GM23248 (cell line): Measurements from ENCODE around the gene BCL6B. TPM values are rescaled to one million over a fixed set of nuclear protein-coding genes. Genes with fewer than 3 reads are reported as not detected.

Experiments used
- DNase-seq: peaks from one replicate; pipeline ENCODE4 v3.0.0-alpha.2; 2015
- H2AFZ ChIP-seq: fragments of 200-600 bp; sonication (generic); 2 replicates; pipeline ENCODE4 v1.6.1; 2016; ENCODE audit warnings: antibody characterized with exemption
- H3F3A ChIP-seq: fragments of 200-600 bp; sonication (generic); 2 replicates; pipeline ENCODE4 v1.6.1; 2016; ENCODE audit warnings: mild to moderate bottlenecking, antibody characterized with exemption, mixed run types; ENCODE audit not compliant: insufficient read depth
- H3K27ac ChIP-seq: fragments of 200-600 bp; sonication (generic); 2 replicates; pipeline ENCODE4 v1.5.1; 2016; ENCODE audit warnings: mild to moderate bottlenecking
- H3K27me3 ChIP-seq: fragments of 200-600 bp; sonication (generic); replicated peaks from 2 replicates; pipeline ENCODE4 v1.6.1; 2016; ENCODE audit warnings: mild to moderate bottlenecking; ENCODE audit not compliant: insufficient read depth
- H3K36me3 ChIP-seq: fragments of 200-600 bp; sonication (generic); 2 replicates; pipeline ENCODE4 v1.6.1; 2016; ENCODE audit warnings: low read depth, mild to moderate bottlenecking
- H3K4me1 ChIP-seq: fragments of 200-600 bp; sonication (generic); 2 replicates; pipeline ENCODE4 v1.6.1; 2016; ENCODE audit warnings: mild to moderate bottlenecking; ENCODE audit not compliant: insufficient read depth
- H3K4me2 ChIP-seq: fragments of 200-600 bp; sonication (generic); one replicate; pipeline ENCODE4 v1.6.1; 2016; ENCODE audit warnings: mild to moderate bottlenecking; ENCODE audit not compliant: unreplicated experiment
- H3K4me3 ChIP-seq: fragments of 200-600 bp; sonication (generic); 2 replicates; pipeline ENCODE4 v1.5.1; 2016; ENCODE audit warnings: mild to moderate bottlenecking
- H3K79me2 ChIP-seq: fragments of 200-600 bp; sonication (generic); 2 replicates; pipeline ENCODE4 v1.6.1; 2016; ENCODE audit warnings: mild to moderate bottlenecking; ENCODE audit not compliant: insufficient read depth
- H3K9ac ChIP-seq: fragments of 200-600 bp; sonication (generic); 2 replicates; pipeline ENCODE4 v1.6.1; 2016; ENCODE audit warnings: mild to moderate bottlenecking
- H3K9me2 ChIP-seq: fragments of 200-600 bp; sonication (generic); 2 replicates; pipeline ENCODE4 v1.6.1; 2016; ENCODE audit warnings: mixed run types, mild to moderate bottlenecking, moderate library complexity; ENCODE audit not compliant: insufficient read depth
- H3K9me3 ChIP-seq: fragments of 200-600 bp; sonication (generic); one replicate; pipeline ENCODE4 v1.6.1; 2017; ENCODE audit warnings: low read depth
- H4K20me1 ChIP-seq: fragments of 200-600 bp; sonication (generic); 2 replicates; pipeline ENCODE4 v1.6.0; 2016; ENCODE audit not compliant: insufficient read depth
- EZH2 ChIP-seq: fragments of 200-600 bp; sonication (generic); IDR thresholded peaks from 2 replicates; pipeline ENCODE4 v1.6.1; 2018; ENCODE audit warnings: antibody characterized with exemption, mild to moderate bottlenecking; ENCODE audit not compliant: insufficient read depth, poor library complexity, severe bottlenecking
- EZH2phosphoT487 ChIP-seq: fragments of 200-600 bp; sonication (generic); IDR thresholded peaks from 2 replicates; pipeline ENCODE4 v1.6.1; 2018; ENCODE audit warnings: antibody characterized with exemption, moderate library complexity, mild to moderate bottlenecking, low read depth; ENCODE audit not compliant: insufficient read depth
- WGBS, 2 experiments: methylation state at CpG; one replicate each; pipeline ENCODE4 v1.1.6; 2015 to 2017; ENCODE audit warnings: low lambda C conversion rate in 2 of 2, low coverage in 1 of 2; ENCODE audit errors: missing lambda C conversion rate in 2 of 2; 5-methylcytosine and 5-hydroxymethylcytosine counted together
- in situ Hi-C: fragments of 300-500 bp; cut with MboI; formaldehyde crosslinking; loops from 2 replicates; pipeline ENCODE4 v1.15.0; 2020
- polyA plus RNA-seq: library from polyadenylated mRNA; unstranded; fragments of >200 nt; fragmentation: Nextera tagmentation; extraction: Ambion mirVana; gene quantifications from 2 replicates; pipeline ENCODE4 v1.2.1, GENCODE V29; 2016
- total RNA-seq: library from RNA; depleted of rRNA; stranded (reverse); fragments of >200 nt; shearing (Covaris generic); gene quantifications from 2 replicates; pipeline ENCODE4 v1.2.3, GENCODE V29; 2014

The BCL6B gene
- total and polyA plus RNA-seq, 2 experiments from 2014 or later = not detected

DNA sequence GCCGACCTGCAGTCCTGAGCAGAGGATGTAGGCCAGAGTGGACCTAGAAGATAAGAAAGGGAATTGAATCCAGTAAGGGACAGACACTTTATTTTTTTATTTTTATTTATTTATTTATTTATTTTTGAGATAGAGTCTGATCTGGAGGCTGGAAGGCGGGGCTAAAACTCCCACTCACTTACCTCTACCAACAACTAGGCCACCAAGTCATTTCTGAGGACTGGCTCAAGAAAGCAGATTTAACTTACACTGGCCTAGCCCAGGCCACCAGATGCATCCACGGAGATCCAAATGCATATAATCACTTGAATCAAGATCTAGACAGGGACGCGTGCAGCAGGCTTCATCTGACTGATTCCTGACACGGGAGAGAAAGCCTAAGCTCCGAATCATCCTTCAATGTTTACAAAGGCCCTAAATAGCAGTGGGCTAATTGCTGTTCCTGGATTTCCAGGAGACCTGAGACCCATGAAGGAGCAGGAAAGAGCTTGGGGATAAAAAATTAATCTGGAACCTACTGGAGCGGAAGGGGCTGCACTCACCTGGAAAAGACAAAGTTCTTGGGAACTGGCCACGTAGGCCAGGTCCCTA, 28.1 kb upstream of the BCL6B start:
- TF ChIP-seq EZH2 (no peak), EZH2phosphoT487 (no peak)
- Histone ChIP-seq H3K27me3 (no peaks in the 10 kb centered on the region), H3K4me3 (no peak overlapping the region), H2AFZ (no peak overlapping the region), H3K9me3 (no peaks in the 10 kb centered on the region), H3K27ac (no peak overlapping the region), H3K79me2 (no peaks in the 10 kb centered on the region), H3K36me3 (no peaks in the 10 kb centered on the region; the same call in 1 of the 2 replicates), H3K4me2 (no peak overlapping the region), H3F3A (no peaks in the 10 kb centered on the region), H3K4me1 (no peaks in the 10 kb centered on the region), H3K9ac (no peak overlapping the region), H4K20me1 (no peaks in the 10 kb centered on the region), H3K9me2 (no peaks in the 10 kb centered on the region)
- in situ Hi-C loops = no loop called here
- 82% methylated on average over 9 of the region's 9 CpGs for WGBS, 2 experiments
- DNase-seq = peak; percentile 21

DNA sequence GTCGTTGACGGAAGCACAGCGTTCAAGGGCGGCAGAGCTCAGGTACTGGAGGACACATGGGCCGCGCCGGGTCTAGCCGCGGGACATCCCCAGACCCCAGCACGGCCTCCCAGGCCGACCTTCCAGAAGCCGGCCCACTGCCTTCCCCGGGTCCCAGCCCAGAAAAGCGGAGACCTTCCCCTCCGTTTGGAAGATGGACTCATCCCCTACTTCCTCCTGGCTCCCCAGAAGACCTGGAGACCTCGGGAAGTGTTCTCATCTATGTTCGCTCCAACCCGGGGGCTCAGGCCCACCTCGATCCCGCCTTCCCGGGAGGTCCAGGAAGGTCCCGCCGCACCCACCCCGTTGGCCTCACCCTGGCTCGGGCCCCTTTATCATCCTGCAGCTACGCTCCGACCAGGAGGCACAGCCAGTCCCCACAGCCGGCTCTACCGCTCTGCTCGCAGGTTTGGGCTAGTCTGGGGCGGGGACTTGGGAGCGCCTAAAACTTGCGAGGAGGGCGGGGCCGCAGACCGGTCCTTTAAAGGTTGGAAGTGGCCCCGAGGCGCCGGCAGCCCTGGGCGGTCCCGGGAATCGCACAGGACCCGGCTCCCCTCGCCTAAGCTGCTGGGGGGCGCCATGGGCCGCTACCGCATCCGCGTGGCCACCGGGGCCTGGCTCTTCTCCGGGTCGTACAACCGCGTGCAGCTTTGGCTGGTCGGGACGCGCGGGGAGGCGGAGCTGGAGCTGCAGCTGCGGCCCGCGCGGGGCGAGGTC, 27.2 kb upstream of the BCL6B start, which contains the start of gene ALOX12:
Gene ALOX12, plus strand, starts transcription at position 550 of the 756 bp plus-strand sequence. Its CDS starts 69 bp downstream, at position 619.
- peak; percentile 43 for DNase-seq
- Histone ChIP-seq H3F3A (no peaks in the 10 kb centered on the region), H3K9me3 (no peaks in the 10 kb centered on the region), H3K4me3 (peak within 1 kb of the TSS; percentile 48), H3K27me3 (no peaks in the 10 kb centered on the region), H2AFZ (peak within 1 kb of the TSS; percentile 29), H3K27ac (no peak within 1 kb of the TSS), H3K79me2 (no peaks in the 10 kb centered on the region), H3K4me1 (no peaks in the 10 kb centered on the region), H3K9ac (peak within 1 kb of the TSS; percentile 7; the same call in 1 of the 2 replicates), H3K4me2 (peak within 1 kb of the TSS; percentile 42), H4K20me1 (no peaks in the 10 kb centered on the region), H3K36me3 (no peaks in the 10 kb centered on the region; the same call in 1 of the 2 replicates), H3K9me2 (no peaks in the 10 kb centered on the region)
- TF ChIP-seq EZH2 = no peak
- TF ChIP-seq EZH2phosphoT487 = no peak
- in situ Hi-C loops = no loop called here
- 22 to 24% methylated on average over 38 to 45 of the region's 64 CpGs for WGBS, 2 experiments

DNA sequence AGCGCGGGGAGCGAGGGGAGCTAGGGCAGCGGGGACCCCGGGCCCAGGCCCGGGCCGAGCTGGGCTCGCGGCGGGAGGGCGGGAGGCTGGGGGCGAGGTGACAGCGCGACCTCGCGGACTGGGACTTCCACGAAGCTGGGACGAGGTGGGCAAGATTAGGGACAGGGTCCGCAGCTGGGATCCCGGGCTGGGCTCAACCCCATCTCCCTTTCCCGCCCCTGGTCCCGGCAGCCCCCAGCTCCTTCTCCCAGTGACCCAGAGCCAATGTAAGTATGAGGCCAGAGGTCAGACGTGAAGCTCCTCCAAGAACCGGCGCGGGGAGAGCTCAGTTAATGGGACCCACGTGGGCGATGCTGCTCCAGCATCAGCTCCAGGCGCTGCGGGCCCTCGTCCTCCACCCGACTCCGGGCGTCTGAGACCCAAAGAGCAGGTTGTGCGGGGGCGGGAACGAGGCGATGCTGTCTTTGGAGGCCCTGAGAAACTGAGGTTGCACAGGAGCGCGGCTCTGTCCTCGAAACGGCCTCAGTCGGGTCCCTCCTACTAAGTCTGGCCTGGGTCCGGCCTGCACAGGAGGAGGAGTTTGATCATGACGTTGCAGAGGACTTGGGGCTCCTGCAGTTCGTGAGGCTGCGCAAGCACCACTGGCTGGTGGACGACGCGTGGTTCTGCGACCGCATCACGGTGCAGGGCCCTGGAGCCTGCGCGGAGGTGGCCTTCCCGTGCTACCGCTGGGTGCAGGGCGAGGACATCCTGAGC, 26.4 kb upstream of the BCL6B start:
- in situ Hi-C loops = no loop called here
- peak overlapping the region; percentile 42 for H3K4me2 ChIP-seq

DNA sequence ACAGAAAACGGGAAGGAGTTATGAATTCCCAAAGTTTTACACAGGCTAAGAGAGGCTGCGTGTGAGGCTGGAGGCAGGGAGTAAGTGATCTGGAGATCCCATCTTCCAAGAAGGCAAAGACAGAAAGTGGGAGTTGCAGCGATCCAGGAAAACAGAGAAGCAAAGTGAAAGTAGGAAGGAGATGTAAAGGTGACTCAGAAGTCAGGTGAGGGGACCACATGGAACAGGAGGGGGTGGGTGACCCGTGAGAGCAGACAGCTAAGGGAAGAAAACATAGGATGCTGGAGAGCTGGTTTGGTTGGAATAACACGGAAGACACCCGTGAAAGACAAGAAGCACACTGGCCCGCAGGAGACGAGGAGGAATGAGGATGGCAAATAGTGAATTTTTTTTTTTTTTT, 25.7 kb upstream of the BCL6B start:
- Histone ChIP-seq H3K36me3 (peaks cover 11% of the 10 kb centered on the region), H3K79me2 (peaks cover 4% of the 10 kb centered on the region; the same call in 1 of the 2 replicates), H3K27me3 (no peaks in the 10 kb centered on the region), H3K4me3 (no peak overlapping the region), H3K27ac (no peak overlapping the region), H3K9ac (no peak overlapping the region), H2AFZ (no peak overlapping the region), H3F3A (no peaks in the 10 kb centered on the region), H3K9me2 (no peaks in the 10 kb centered on the region), H4K20me1 (no peaks in the 10 kb centered on the region), H3K4me1 (no peaks in the 10 kb centered on the region), H3K4me2 (no peak overlapping the region), H3K9me3 (no peaks in the 10 kb centered on the region)
- TF ChIP-seq EZH2phosphoT487 (no peak), EZH2 (no peak)
- in situ Hi-C loops = no loop called here
- WGBS, 2 experiments = 88 to 90% methylated on average over 8 of the region's 8 CpGs
- DNase-seq = no peak

More for the DNA sequence above, 26.4 kb upstream of the BCL6B start:
- TF ChIP-seq EZH2 (no peak), EZH2phosphoT487 (no peak)
- Histone ChIP-seq H3K9ac (no peak overlapping the region), H4K20me1 (no peaks in the 10 kb centered on the region), H2AFZ (no peak overlapping the region), H3K79me2 (no peaks in the 10 kb centered on the region), H3K4me3 (peak overlapping the region; percentile 48), H3K27ac (no peak overlapping the region), H3K4me1 (no peaks in the 10 kb centered on the region), H3K27me3 (no peaks in the 10 kb centered on the region), H3K9me3 (no peaks in the 10 kb centered on the region), H3F3A (no peaks in the 10 kb centered on the region), H3K36me3 (peaks cover 4% of the 10 kb centered on the region; the same call in 1 of the 2 replicates), H3K9me2 (no peaks in the 10 kb centered on the region)
- 55 to 69% methylated on average over 36 to 58 of the region's 58 CpGs for WGBS, 2 experiments
- DNase-seq = no peak
